Cardiac muscle cell (in vitro differentiated cells and primary cell): ENCODE measurements around the gene CACNB4. TPM values are rescaled to one million over a fixed set of nuclear protein-coding genes. Genes with fewer than 3 reads are reported as not detected.

Source experiments
- DNase-seq, 2 donors: peaks; one replicate each; pipeline versions ENCODE4 v3.0.0 to v3.0.0-alpha.2; 2010 to 2017; ENCODE audit warnings: low read depth in 1 of 2, low spot score in 1 of 2
- H3K27ac ChIP-seq: fragments of 200-600 bp; sonication (generic); 2 replicates; pipeline ENCODE4 v1.5.1; 2016
- H3K27me3 ChIP-seq: fragments of 200-600 bp; sonication (generic); 2 replicates; pipeline ENCODE4 v1.6.0; 2016; ENCODE audit warnings: control low read depth
- H3K36me3 ChIP-seq: fragments of 200-600 bp; sonication (generic); 2 replicates; pipeline ENCODE4 v1.5.1; 2016; ENCODE audit warnings: control low read depth
- H3K4me1 ChIP-seq: fragments of 200-600 bp; sonication (generic); 2 replicates; pipeline ENCODE4 v1.8.1; 2017; ENCODE audit warnings: low read depth, mild to moderate bottlenecking, mixed run types
- H3K4me3 ChIP-seq: fragments of 200-600 bp; sonication (generic); 2 replicates; pipeline ENCODE4 v1.5.1; 2016; ENCODE audit warnings: mild to moderate bottlenecking
- H3K9me3 ChIP-seq: fragments of 200-600 bp; sonication (generic); 2 replicates; pipeline ENCODE4 v1.5.1; 2017; ENCODE audit warnings: low read depth, mild to moderate bottlenecking, control low read depth
- CTCF ChIP-seq: IDR thresholded peaks from 2 replicates; pipeline ENCODE4 v1.5.1; 2012; ENCODE audit warnings: low read depth, mild to moderate bottlenecking, low read length
- polyA plus RNA-seq: library from polyadenylated mRNA; unstranded; fragments of >200 nt; fragmentation: Nextera tagmentation; extraction: Ambion mirVana; gene quantifications from 2 replicates; pipeline ENCODE4 v1.2.1, GENCODE V29; 2016
- total RNA-seq: library from RNA; depleted of rRNA; stranded (reverse); fragments of >200 nt; gene quantifications from 2 replicates; pipeline ENCODE4 v1.2.3, GENCODE V29; 2016

Gene CACNB4
- total and polyA plus RNA-seq, 2 experiments from 2014 or later: 0.09 to 0.18 TPM

- Histone ChIP-seq H3K4me1 (peaks cover 21% of the 10 kb centered on the region), H3K36me3 (no peaks in the 10 kb centered on the region), H3K9me3 (no peaks in the 10 kb centered on the region), H3K4me3 (no peak overlapping the region), H3K27me3 (no peaks in the 10 kb centered on the region), H3K27ac (no peak overlapping the region)
- DNase-seq: no peak
- no peak for TF ChIP-seq CTCF
These were observed 194.8 kb downstream of the CACNB4 start for GRCh38 chr2:151904021-151904420.

- DNase-seq: peak in 1 of 2 donors; percentile 29
- no peak for TF ChIP-seq CTCF
- peaks cover 16% of the 10 kb centered on the region for H3K4me1 ChIP-seq
- H3K9me3 ChIP-seq: no peaks in the 10 kb centered on the region
- no peak overlapping the region for H3K27ac ChIP-seq
- H3K27me3 ChIP-seq: peaks cover 3% of the 10 kb centered on the region
- H3K4me3 ChIP-seq: no peak overlapping the region
- H3K36me3 ChIP-seq: no peaks in the 10 kb centered on the region
These were observed 196.0 kb downstream of the CACNB4 start for GRCh38 chr2:151902829-151903228.

- no peak for DNase-seq
- H3K4me3 ChIP-seq: no peak overlapping the region
These were observed 198.5 kb downstream of the CACNB4 start for GRCh38 chr2:151900331-151900730.

GRCh38 chr2:151899156-151899555 lies 199.7 kb downstream of the CACNB4 start:
- H3K36me3 ChIP-seq: no peaks in the 10 kb centered on the region
- no peak overlapping the region for H3K27ac ChIP-seq

More at GRCh38 chr2:151900331-151900730, 198.5 kb downstream of the CACNB4 start:
- no peak overlapping the region for H3K27ac ChIP-seq
- TF ChIP-seq CTCF: no peak
- H3K9me3 ChIP-seq: no peaks in the 10 kb centered on the region
- peaks cover 4% of the 10 kb centered on the region for H3K4me1 ChIP-seq
- H3K36me3 ChIP-seq: no peaks in the 10 kb centered on the region
- H3K27me3 ChIP-seq: peaks cover 3% of the 10 kb centered on the region

GRCh38 chr2:151891566-151892194 lies 207.2 kb downstream of the CACNB4 start:
- Histone ChIP-seq H3K36me3 (no peaks in the 10 kb centered on the region), H3K27ac (no peak overlapping the region), H3K4me1 (peaks cover 9% of the 10 kb centered on the region), H3K9me3 (no peaks in the 10 kb centered on the region), H3K27me3 (no peaks in the 10 kb centered on the region), H3K4me3 (no peak overlapping the region)
- DNase-seq: no peak
- TF ChIP-seq CTCF: no peak

More at GRCh38 chr2:151899156-151899555, 199.7 kb downstream of the CACNB4 start:
- no peak overlapping the region for H3K4me3 ChIP-seq
- H3K4me1 ChIP-seq: no peaks in the 10 kb centered on the region
- no peak for DNase-seq
- no peak for TF ChIP-seq CTCF
- H3K9me3 ChIP-seq: no peaks in the 10 kb centered on the region
- H3K27me3 ChIP-seq: peaks cover 3% of the 10 kb centered on the region
